A673 (cell line): ENCODE results near the gene RELL1.

Experiments used
- EZH2 ChIP-seq: fragments of 200-600 bp; sonication (generic); IDR thresholded peaks from 2 replicates; pipeline ENCODE4 v1.6.1; 2017; ENCODE audit warnings: borderline replicate concordance, low read depth, mild to moderate bottlenecking, mixed read lengths, antibody characterized with exemption, low read length; ENCODE audit not compliant: poor library complexity, severe bottlenecking
- TF ChIP-seq, protein P1 (sequence below): fragments of 300-800, 200-600 bp; sonication (generic); conservative IDR thresholded peaks from 2 replicates; pipeline ENCODE4 v1.5.1; 2017; ENCODE audit warnings: low read depth, mild to moderate bottlenecking, antibody characterized with exemption, low read length, moderate library complexity, mixed read lengths

- TF ChIP-seq, protein P1, sequence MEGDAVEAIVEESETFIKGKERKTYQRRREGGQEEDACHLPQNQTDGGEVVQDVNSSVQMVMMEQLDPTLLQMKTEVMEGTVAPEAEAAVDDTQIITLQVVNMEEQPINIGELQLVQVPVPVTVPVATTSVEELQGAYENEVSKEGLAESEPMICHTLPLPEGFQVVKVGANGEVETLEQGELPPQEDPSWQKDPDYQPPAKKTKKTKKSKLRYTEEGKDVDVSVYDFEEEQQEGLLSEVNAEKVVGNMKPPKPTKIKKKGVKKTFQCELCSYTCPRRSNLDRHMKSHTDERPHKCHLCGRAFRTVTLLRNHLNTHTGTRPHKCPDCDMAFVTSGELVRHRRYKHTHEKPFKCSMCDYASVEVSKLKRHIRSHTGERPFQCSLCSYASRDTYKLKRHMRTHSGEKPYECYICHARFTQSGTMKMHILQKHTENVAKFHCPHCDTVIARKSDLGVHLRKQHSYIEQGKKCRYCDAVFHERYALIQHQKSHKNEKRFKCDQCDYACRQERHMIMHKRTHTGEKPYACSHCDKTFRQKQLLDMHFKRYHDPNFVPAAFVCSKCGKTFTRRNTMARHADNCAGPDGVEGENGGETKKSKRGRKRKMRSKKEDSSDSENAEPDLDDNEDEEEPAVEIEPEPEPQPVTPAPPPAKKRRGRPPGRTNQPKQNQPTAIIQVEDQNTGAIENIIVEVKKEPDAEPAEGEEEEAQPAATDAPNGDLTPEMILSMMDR, result no peak
- no peak for TF ChIP-seq EZH2
Observed at GRCh38 chr4:37601531-37601930, 84.6 kb downstream of the RELL1 start.
